HepG2 (cell line): ENCODE results near the gene CYP4F12. TPM values are rescaled to one million over a fixed set of nuclear protein-coding genes. Genes with fewer than 3 reads are reported as not detected.

Source experiments
- CEBPZ ChIP-seq: IDR thresholded peaks from 2 replicates; pipeline ENCODE4 v1.6.1; 2012; ENCODE audit warnings: low read length, improper control_type of control experiment
- ELF3 ChIP-seq: IDR thresholded peaks from 2 replicates; pipeline ENCODE4 v1.6.1; 2016; ENCODE audit warnings: missing genetic modification reagents, missing compliant biosample characterization
- HDAC1 ChIP-seq: sonication (generic); formaldehyde crosslinking; IDR thresholded peaks from 2 replicates; pipeline ENCODE4 v1.5.1; 2020; ENCODE audit warnings: mild to moderate bottlenecking, missing genetic modification reagents
- HNF4G ChIP-seq, 2 experiments: sonication (generic) in 1 of 2; formaldehyde crosslinking in 1 of 2; IDR thresholded peaks; 2 replicates each; pipeline versions ENCODE4 v1.4.0 to v1.6.1; 2011 to 2020; ENCODE audit warnings: borderline replicate concordance in 2 of 2, low read depth in 2 of 2, mild to moderate bottlenecking in 2 of 2, low read length in 1 of 2, missing genetic modification reagents in 1 of 2, moderate library complexity in 1 of 2
- MED8 ChIP-seq: sonication (generic); formaldehyde crosslinking; IDR thresholded peaks from 2 replicates; pipeline ENCODE4 v1.8.1; 2023; ENCODE audit warnings: mild to moderate bottlenecking, missing genetic modification reagents; ENCODE audit not compliant: insufficient replicate concordance
- MIER2 ChIP-seq: IDR thresholded peaks from 2 replicates; pipeline ENCODE4 v1.6.1; 2016; ENCODE audit warnings: missing biosample characterization, missing genetic modification reagents
- NFATC3 ChIP-seq: sonication (generic); formaldehyde crosslinking; IDR thresholded peaks from 2 replicates; pipeline ENCODE4 v1.5.1; 2020; ENCODE audit warnings: mild to moderate bottlenecking, missing genetic modification reagents
- NFIC ChIP-seq: IDR thresholded peaks from 2 replicates; pipeline ENCODE4 v1.6.1; 2012; ENCODE audit warnings: mild to moderate bottlenecking, low read length, inconsistent platforms
- NR2F1 ChIP-seq, 2 experiments: fragments of 450-650 bp in 1 of 2; formaldehyde crosslinking in 1 of 2; IDR thresholded peaks; 2 replicates each; pipeline versions ENCODE4 v1.5.0 to v1.6.1; 2016 to 2020; ENCODE audit warnings: mild to moderate bottlenecking in 1 of 2, missing compliant biosample characterization in 1 of 2, missing genetic modification reagents in 1 of 2, moderate library complexity in 1 of 2
- PATZ1 ChIP-seq: sonication (generic); formaldehyde crosslinking; IDR thresholded peaks from 2 replicates; pipeline ENCODE4 v1.4.0; 2020; ENCODE audit warnings: missing genetic modification reagents
- RAD21 ChIP-seq: fragments of 450-650 bp; formaldehyde crosslinking; IDR thresholded peaks from 2 replicates; pipeline ENCODE4 v1.5.0; 2020; ENCODE audit warnings: mild to moderate bottlenecking
- RBM39 ChIP-seq: fragments of 200-400 bp; formaldehyde crosslinking; IDR thresholded peaks from one replicate; pipeline ENCODE4 v1.6.1; 2018; ENCODE audit warnings: antibody characterized with exemption, mild to moderate bottlenecking, low read depth, low read length; ENCODE audit not compliant: poor library complexity, severe bottlenecking
- SP1 ChIP-seq, 2 experiments: fragments of 450-650 bp in 1 of 2; sonication (generic) in 1 of 2; formaldehyde crosslinking in 1 of 2; IDR thresholded peaks; 2 replicates each; pipeline versions ENCODE4 v1.4.0 to v1.6.1; 2016 to 2020; ENCODE audit warnings: missing genetic modification reagents in 1 of 2
- STAG1 ChIP-seq: sonication (generic); formaldehyde crosslinking; IDR thresholded peaks from 2 replicates; pipeline ENCODE4 v1.4.0; 2020; ENCODE audit warnings: missing genetic modification reagents
- TCF7 ChIP-seq: sonication (generic); IDR thresholded peaks from 2 replicates; pipeline ENCODE4 v1.6.1; 2016; ENCODE audit warnings: antibody characterized with exemption, low read depth
- TGIF2 ChIP-seq: IDR thresholded peaks from 2 replicates; pipeline ENCODE4 v1.6.1; 2016; ENCODE audit warnings: control low read depth, missing compliant biosample characterization
- THAP7 ChIP-seq: sonication (generic); formaldehyde crosslinking; IDR thresholded peaks from 2 replicates; pipeline ENCODE4 v1.8.1; 2023; ENCODE audit warnings: mild to moderate bottlenecking, missing genetic modification reagents
- YEATS4 ChIP-seq: sonication (generic); formaldehyde crosslinking; IDR thresholded peaks from 2 replicates; pipeline ENCODE4 v1.4.0; 2020; ENCODE audit warnings: missing genetic modification reagents, borderline replicate concordance
- ZNF503 ChIP-seq: sonication (generic); formaldehyde crosslinking; IDR thresholded peaks from 2 replicates; pipeline ENCODE4 v1.4.0; 2020; ENCODE audit warnings: missing genetic modification reagents
- ZNF558 ChIP-seq: sonication (generic); formaldehyde crosslinking; IDR thresholded peaks from 2 replicates; pipeline ENCODE4 v1.9.0; 2022; ENCODE audit warnings: mild to moderate bottlenecking, missing genetic modification reagents, borderline replicate concordance
- ZNF580 ChIP-seq: IDR thresholded peaks from 2 replicates; pipeline ENCODE4 v1.6.1; 2016; ENCODE audit warnings: low read depth, borderline replicate concordance
- polyA plus RNA-seq, 8 experiments: library from polyadenylated mRNA; depleted of rRNA in 3 of 8; stranded (reverse) in 7 of 8; unstranded in 1 of 8; fragments of >200 nt; fragmentation: Illumina TruSeq in 4 of 8; extraction: Trizol in 4 of 8; gene quantifications; 2 replicates each; pipeline versions ENCODE4 v1.2.1 to v1.2.3, GENCODE V29; 2011 to 2016; ENCODE audit warnings: low read depth in 4 of 8, missing spikeins in 1 of 8, mixed read lengths in 1 of 8; ENCODE audit not compliant: insufficient read depth in 1 of 8
- total RNA-seq, 5 experiments: library from RNA; depleted of rRNA; stranded (reverse); fragments of >200 nt; fragmentation: Illumina TruSeq; extraction: Trizol; gene quantifications; 2 replicates each; pipeline ENCODE4 v1.2.3, GENCODE V29; 2016; ENCODE audit warnings: low read depth in 1 of 5

CYP4F12 gene
- total and polyA plus RNA-seq, 2 of the 13 experiments (the other 11 are each of a cell fraction or from before 2014, with no cell fraction given): 29.9 to 30.8 TPM

- TF ChIP-seq ZNF503 (CRISPR knock-in tag): 0 out of 2 replicates have a peak, but pooled peaks have one; percentile 10
- TF ChIP-seq MIER2 (CRISPR knock-in tag): peak; percentile 78; the same call in 1 of the 2 replicates
- TF ChIP-seq HDAC1 (CRISPR knock-in tag): peak; percentile 48; the same call in 1 of the 2 replicates
- peak; percentile 43; the same call in 1 of the 2 replicates for TF ChIP-seq NFIC
- no peak for TF ChIP-seq ZNF580 (CRISPR knock-in tag)
- TF ChIP-seq RBM39: peak; percentile 48
- no peak for TF ChIP-seq ZNF558 (CRISPR knock-in tag)
- no peak for TF ChIP-seq CEBPZ
- TF ChIP-seq STAG1 (CRISPR knock-in tag): peak; percentile 29
- TF ChIP-seq NFATC3: 0 out of 2 replicates have a peak, but pooled peaks have one; percentile 31
- 0 out of 2 replicates have a peak, but pooled peaks have one; percentile 33 for TF ChIP-seq TCF7
- TF ChIP-seq SP1 (IDR thresholded peaks at IDR 0.05): no peak
- TF ChIP-seq SP1 (CRISPR knock-in tag; IDR thresholded peaks at IDR 0.05): no peak
- TF ChIP-seq PATZ1 (CRISPR knock-in tag): peak; percentile 74
- TF ChIP-seq NR2F1 (CRISPR knock-in tag; IDR thresholded peaks at IDR 0.05): peak in 1 of 2 experiments; percentile 66; a peak in 3 of 4 replicates
- 0 out of 2 replicates have a peak, but pooled peaks have one; percentile 12 for TF ChIP-seq ELF3
- peak; percentile 1; the same call in 1 of the 2 replicates for TF ChIP-seq YEATS4 (CRISPR knock-in tag)
- TF ChIP-seq RAD21 (CRISPR knock-in tag): peak; percentile 84
- no peak for TF ChIP-seq TGIF2 (CRISPR knock-in tag)
- peak; percentile 85 for TF ChIP-seq HNF4G (IDR thresholded peaks at IDR 0.05; ENCODE audit: borderline replicate concordance, low read depth, low read length)
- TF ChIP-seq HNF4G (CRISPR knock-in tag; IDR thresholded peaks at IDR 0.05; ENCODE audit: borderline replicate concordance, low read depth): no peak
- no peak for TF ChIP-seq MED8 (CRISPR knock-in tag)
- TF ChIP-seq THAP7: peak; percentile 44; the same call in 1 of the 2 replicates
These were observed 328 bp downstream of the CYP4F12 start (continued) for GRCh38 chr19:15673176-15673654.
